AG09309 (cell line): Measurements from ENCODE around the gene CYTH4.

Experiments used
- DNase-seq: peaks from one replicate; pipeline ENCODE4 v3.0.0-alpha.2; 2010; ENCODE audit warnings: low read depth
- H3K4me3 ChIP-seq: 2 replicates; pipeline ENCODE4 v1.5.1; 2011; ENCODE audit warnings: mild to moderate bottlenecking, low read depth, low read length, moderate library complexity; ENCODE audit not compliant: control insufficient read depth
- CTCF ChIP-seq: IDR thresholded peaks from 2 replicates; pipeline ENCODE4 v1.5.1; 2011; ENCODE audit warnings: mild to moderate bottlenecking, low read depth, low read length, inconsistent platforms; ENCODE audit not compliant: insufficient read depth, control insufficient read depth; ENCODE audit errors: missing control alignments

Gene CYTH4

GRCh38 chr22:37346505-37346895 lies 64.2 kb downstream of the CYTH4 start:
- no peak overlapping the region for H3K4me3 ChIP-seq
- DNase-seq, result no peak

GRCh38 chr22:37349043-37349814 lies 66.9 kb downstream of the CYTH4 start:
- no peak for DNase-seq
- no peak for TF ChIP-seq CTCF

More at GRCh38 chr22:37346505-37346895, 64.2 kb downstream of the CYTH4 start:
- no peak for TF ChIP-seq CTCF

GRCh38 chr22:37351232-37351631 lies 68.9 kb downstream of the CYTH4 start:
- no peak overlapping the region for H3K4me3 ChIP-seq
- TF ChIP-seq CTCF, result no peak
- DNase-seq, result no peak

More at GRCh38 chr22:37349043-37349814, 66.9 kb downstream of the CYTH4 start:
- H3K4me3 ChIP-seq, result no peak overlapping the region

- TF ChIP-seq CTCF, result no peak
- H3K4me3 ChIP-seq, result no peak overlapping the region
- no peak for DNase-seq
These were observed 70.2 kb downstream of the CYTH4 start for GRCh38 chr22:37352481-37352880.

DNA sequence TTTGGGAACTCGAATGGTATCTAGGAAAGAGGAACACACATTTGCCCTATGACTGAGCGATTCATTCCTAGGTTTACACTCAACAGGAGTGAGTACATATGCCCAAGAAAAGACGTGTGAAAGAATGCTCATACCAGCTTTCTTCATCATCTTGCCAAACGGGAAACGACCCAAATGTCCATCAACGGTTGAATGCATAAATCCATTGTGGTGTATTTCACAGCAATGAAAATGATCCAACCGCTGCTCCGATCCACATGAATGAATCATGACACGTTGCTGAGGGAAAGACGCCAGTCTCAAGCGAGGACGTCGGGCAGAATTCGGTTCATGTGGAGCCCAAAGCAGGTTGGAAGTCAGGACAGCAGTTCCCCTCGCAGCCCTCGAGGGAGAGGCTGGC lies 71.5 kb downstream of the CYTH4 start:
- no peak for TF ChIP-seq CTCF
- peak; percentile 72 for DNase-seq
- H3K4me3 ChIP-seq, result no peak overlapping the region

GRCh38 chr22:37354261-37354660 lies 72.0 kb downstream of the CYTH4 start:
- no peak for TF ChIP-seq CTCF
- H3K4me3 ChIP-seq, result no peak overlapping the region

GRCh38 chr22:37354670-37355069 lies 72.4 kb downstream of the CYTH4 start:
- DNase-seq, result no peak
- TF ChIP-seq CTCF, result no peak
- no peak overlapping the region for H3K4me3 ChIP-seq

More at GRCh38 chr22:37354261-37354660, 72.0 kb downstream of the CYTH4 start:
- no peak for DNase-seq
